Type B pancreatic cell (in vitro differentiated cells): ENCODE measurements around the gene NXPH2. TPM values are rescaled to one million over a fixed set of nuclear protein-coding genes. Genes with fewer than 3 reads are reported as not detected.
A peak's percentile ranks its signal among the peaks of the same experiment; 100 is the strongest.

Experiments
- DNase-seq: peaks from one replicate; pipeline ENCODE4 v3.0.0; 2021; ENCODE audit warnings: mixed read lengths; ENCODE audit not compliant: unreplicated experiment; ENCODE audit errors: extremely low spot score
- H3K27ac Mint-ChIP-seq: 2 replicates; pipeline ENCODE4 v1.8.0; 2021; ENCODE audit warnings: mild to moderate bottlenecking, mixed read lengths
- H3K27me3 Mint-ChIP-seq: 2 replicates; pipeline ENCODE4 v1.8.0; 2021; ENCODE audit warnings: mixed read lengths
- H3K36me3 Mint-ChIP-seq: 2 replicates; pipeline ENCODE4 v1.8.0; 2021; ENCODE audit warnings: mixed read lengths
- H3K4me1 Mint-ChIP-seq: one replicate; pipeline ENCODE4 v1.8.0; 2021; ENCODE audit warnings: mixed read lengths; ENCODE audit not compliant: unreplicated experiment
- H3K4me3 Mint-ChIP-seq: 2 replicates; pipeline ENCODE4 v1.8.0; 2021; ENCODE audit warnings: mild to moderate bottlenecking, mixed read lengths
- H3K9me3 Mint-ChIP-seq: 2 replicates; pipeline ENCODE4 v1.8.0; 2021; ENCODE audit warnings: mixed read lengths
- CTCF ChIP-seq: fragments of 200-600 bp; sonication (generic); conservative IDR thresholded peaks from 2 replicates; pipeline ENCODE4 v1.5.0; 2021; ENCODE audit warnings: antibody characterized with exemption, mild to moderate bottlenecking
- total RNA-seq: library from RNA; stranded (reverse); gene quantifications from 2 replicates; pipeline ENCODE4 v1.2.1, GENCODE V29; 2021; ENCODE audit warnings: low replicate concordance

Gene NXPH2
- total RNA-seq, 1 donor from 2014 or later: 5.0 TPM

- Mint-ChIP-seq H3K4me3 (peak overlapping the region; percentile 64), H3K4me1 (peaks cover 16% of the 10 kb centered on the region), H3K9me3 (peaks cover 6% of the 10 kb centered on the region), H3K27ac (no peak overlapping the region), H3K27me3 (peaks cover 58% of the 10 kb centered on the region), H3K36me3 (no peaks in the 10 kb centered on the region)
- no peak for DNase-seq
- no peak for TF ChIP-seq CTCF
Observed at GRCh38 chr2:138782383-138782782, 2.2 kb upstream of the NXPH2 start.

- H3K4me1 Mint-ChIP-seq: peaks cover 12% of the 10 kb centered on the region
Observed at GRCh38 chr2:138780908-138781307, 718 bp upstream of the NXPH2 start.

GRCh38 chr2:138780446-138780880, 273 bp upstream of the NXPH2 start:
- Mint-ChIP-seq H3K27me3 (peaks cover 61% of the 10 kb centered on the region), H3K4me1 (peaks cover 12% of the 10 kb centered on the region), H3K27ac (no peak overlapping the region), H3K4me3 (peak overlapping the region; percentile 78), H3K9me3 (peaks cover 6% of the 10 kb centered on the region), H3K36me3 (no peaks in the 10 kb centered on the region)
- TF ChIP-seq CTCF: no peak
- peak; percentile 78 for DNase-seq

More at GRCh38 chr2:138780908-138781307, 718 bp upstream of the NXPH2 start:
- no peak for TF ChIP-seq CTCF
- no peaks in the 10 kb centered on the region for H3K36me3 Mint-ChIP-seq
- no peak overlapping the region for H3K27ac Mint-ChIP-seq
- peaks cover 6% of the 10 kb centered on the region for H3K9me3 Mint-ChIP-seq
- H3K27me3 Mint-ChIP-seq: peaks cover 59% of the 10 kb centered on the region
- peak overlapping the region; percentile 78 for H3K4me3 Mint-ChIP-seq
- DNase-seq: no peak

- TF ChIP-seq CTCF: peak; percentile 20
- H3K27me3 Mint-ChIP-seq: peaks cover 60% of the 10 kb centered on the region
- peak overlapping the region; percentile 7 for H3K27ac Mint-ChIP-seq
- H3K4me1 Mint-ChIP-seq: peaks cover 12% of the 10 kb centered on the region
- no peak for DNase-seq
- H3K4me3 Mint-ChIP-seq: peak overlapping the region; percentile 90
- peaks cover 6% of the 10 kb centered on the region for H3K9me3 Mint-ChIP-seq
- H3K36me3 Mint-ChIP-seq: no peaks in the 10 kb centered on the region
Observed at GRCh38 chr2:138779406-138779780, 797 bp downstream of the NXPH2 start.

- DNase-seq: no peak
- Mint-ChIP-seq H3K4me1 (peaks cover 12% of the 10 kb centered on the region), H3K4me3 (peak overlapping the region; percentile 90), H3K36me3 (no peaks in the 10 kb centered on the region), H3K27ac (no peak overlapping the region), H3K9me3 (peaks cover 3% of the 10 kb centered on the region), H3K27me3 (peaks cover 50% of the 10 kb centered on the region)
- peak; percentile 24 for TF ChIP-seq CTCF
Observed at GRCh38 chr2:138777996-138778395, 2.2 kb downstream of the NXPH2 start.

- Mint-ChIP-seq H3K9me3 (no peaks in the 10 kb centered on the region), H3K27me3 (peaks cover 28% of the 10 kb centered on the region), H3K27ac (no peak overlapping the region), H3K4me1 (peaks cover 12% of the 10 kb centered on the region), H3K36me3 (no peaks in the 10 kb centered on the region), H3K4me3 (no peak overlapping the region)
- no peak for DNase-seq
- TF ChIP-seq CTCF: no peak
Observed at GRCh38 chr2:138775736-138776135, 4.5 kb downstream of the NXPH2 start.
